PC-9 (cell line): ENCODE data around the gene SHC2.

Experiments used
- CTCF ChIP-seq: fragments of 200-600 bp; sonication (generic); conservative IDR thresholded peaks from 2 replicates; pipeline ENCODE4 v1.6.1; 2017; ENCODE audit warnings: mixed run types, antibody characterized with exemption, mild to moderate bottlenecking, moderate library complexity
- EZH2 ChIP-seq: fragments of 200-600 bp; sonication (generic); IDR thresholded peaks from 2 replicates; pipeline ENCODE4 v1.8.0; 2017; ENCODE audit warnings: antibody characterized with exemption, low read depth

GRCh38 chr19:458091-459042, 2.5 kb downstream of the SHC2 start:
- no peak for TF ChIP-seq CTCF
- no peak for TF ChIP-seq EZH2
